Testis (tissue), 3 donors: Measurements from ENCODE around the gene URM1. TPM values are rescaled to one million over a fixed set of nuclear protein-coding genes. Genes with fewer than 3 reads are reported as not detected.

Experiments
- DNase-seq: peaks from one replicate; pipeline ENCODE4 v3.0.0-alpha.2; 2019
- H3K27ac ChIP-seq, 2 donors: fragments of 200-600 bp; sonication (generic); one replicate each; pipeline ENCODE4 v1.5.1; 2019
- H3K27me3 ChIP-seq: fragments of 200-600 bp; sonication (generic); one replicate; pipeline ENCODE4 v1.5.1; 2019
- H3K36me3 ChIP-seq: fragments of 200-600 bp; sonication (generic); one replicate; pipeline ENCODE4 v1.5.1; 2017; ENCODE audit warnings: low read depth; ENCODE audit errors: missing control alignments
- H3K4me1 ChIP-seq: fragments of 200-600 bp; sonication (generic); one replicate; pipeline ENCODE4 v1.5.1; 2019
- H3K4me3 ChIP-seq, 2 donors: fragments of 200-600 bp; sonication (generic); one replicate each; pipeline ENCODE4 v1.5.1; 2017 to 2019
- H3K9me3 ChIP-seq: fragments of 200-600 bp; sonication (generic); one replicate; pipeline ENCODE4 v1.5.1; 2017
- POLR2A ChIP-seq: fragments of 450-650 bp; IDR thresholded peaks from one replicate; pipeline ENCODE4 v1.6.1; 2017; ENCODE audit warnings: antibody characterized with exemption, mild to moderate bottlenecking, moderate library complexity
- WGBS, 2 donors: methylation state at CpG; one replicate each; pipeline ENCODE4 v1.1.5; 2018; 5-methylcytosine and 5-hydroxymethylcytosine counted together
- intact Hi-C: fragments of 100-400 bp; cut with DNase I; formaldehyde crosslinking; loops from one replicate; pipeline ENCODE4 v1.15.1; 2023; ENCODE audit warnings: low total_unique reads
- polyA plus RNA-seq: library from polyadenylated mRNA; stranded (reverse); fragments of 350-450 nt; fragmentation: Illumina TruSeq; extraction: RNeasy Lipid Tissue Mini Kit (QIAGEN cat#74804); gene quantifications from one replicate; pipeline ENCODE4 v1.2.3, GENCODE V29; 2014; ENCODE audit warnings: low read depth, low replicate concordance; ENCODE audit not compliant: insufficient read depth
- total RNA-seq, 2 donors: library from RNA; depleted of rRNA; stranded (reverse); fragments of >200 nt; gene quantifications; one replicate each; pipeline ENCODE4 v1.2.3, GENCODE V29; 2016
- TF ChIP-seq, protein P1 (sequence below), 3 experiments: fragments of 450-650 bp in 2 of 3; fragments of 200-600 bp in 1 of 3; sonication (generic) in 1 of 3; IDR thresholded peaks; one replicate each; pipeline ENCODE4 v1.5.1; 2016 to 2019; ENCODE audit warnings: antibody characterized with exemption in 3 of 3, mild to moderate bottlenecking in 2 of 3, moderate library complexity in 1 of 3

The URM1 gene
- total and polyA plus RNA-seq, 3 donors from 2014 or later: 31.5 to 51.1 (median 36.8) TPM

DNA sequence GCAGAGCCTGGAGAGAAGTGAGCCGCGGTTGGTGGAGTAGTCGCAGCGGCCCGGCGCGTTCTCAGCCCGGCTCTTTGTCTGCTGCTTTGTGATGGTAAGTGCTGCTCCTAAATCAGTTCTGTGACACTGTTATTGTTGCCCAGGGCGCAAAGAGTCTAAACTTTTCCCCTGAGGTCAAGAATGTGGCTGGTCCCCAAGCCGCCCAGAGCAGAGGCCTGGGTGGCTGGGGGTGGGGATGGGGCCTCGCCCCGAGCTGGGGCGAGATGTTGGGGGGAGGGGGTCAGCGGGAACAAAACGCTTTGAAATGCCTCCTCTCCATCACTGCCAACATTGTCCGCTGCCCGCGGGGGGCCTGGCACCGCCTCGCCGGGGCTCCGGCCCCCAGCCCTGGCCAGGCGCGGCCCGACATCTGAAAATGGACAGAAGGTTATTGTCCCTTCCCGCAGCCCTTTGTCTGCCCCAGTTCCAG lies 37.8 kb downstream of the URM1 start:
- 57 to 72% methylated on average over 10 to 26 of the region's 26 CpGs for WGBS, 2 donors

DNA sequence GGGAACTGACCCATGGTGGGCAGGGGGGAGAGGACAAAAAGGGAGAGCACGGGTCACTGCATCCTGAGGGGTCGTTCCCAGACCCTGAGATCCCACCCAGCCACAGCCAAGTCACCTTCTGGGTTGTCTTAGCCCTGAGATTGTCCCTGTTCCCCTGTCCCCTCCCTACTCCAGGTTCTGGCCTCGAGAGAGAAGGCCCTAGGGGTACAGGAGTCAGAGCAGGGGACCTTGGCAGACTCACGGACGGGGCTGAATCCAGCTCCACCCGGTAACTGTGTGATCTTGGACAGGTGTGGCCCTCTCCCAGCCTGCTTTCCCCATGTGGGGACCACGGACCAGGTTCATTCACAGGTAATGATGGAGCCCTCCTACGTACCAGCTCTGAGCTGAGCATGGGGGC lies 38.3 kb downstream of the URM1 start:
- WGBS, 2 donors: 61 to 73% methylated on average over 6 to 8 of the region's 8 CpGs
- Histone ChIP-seq H3K4me3 (no peak overlapping the region), H3K27me3 (no peaks in the 10 kb centered on the region), H3K4me1 (no peaks in the 10 kb centered on the region), H3K36me3 (no peaks in the 10 kb centered on the region), H3K9me3 (no peaks in the 10 kb centered on the region), H3K27ac (no peak overlapping the region)
- TF ChIP-seq POLR2A: no peak
- TF ChIP-seq, protein P1, sequence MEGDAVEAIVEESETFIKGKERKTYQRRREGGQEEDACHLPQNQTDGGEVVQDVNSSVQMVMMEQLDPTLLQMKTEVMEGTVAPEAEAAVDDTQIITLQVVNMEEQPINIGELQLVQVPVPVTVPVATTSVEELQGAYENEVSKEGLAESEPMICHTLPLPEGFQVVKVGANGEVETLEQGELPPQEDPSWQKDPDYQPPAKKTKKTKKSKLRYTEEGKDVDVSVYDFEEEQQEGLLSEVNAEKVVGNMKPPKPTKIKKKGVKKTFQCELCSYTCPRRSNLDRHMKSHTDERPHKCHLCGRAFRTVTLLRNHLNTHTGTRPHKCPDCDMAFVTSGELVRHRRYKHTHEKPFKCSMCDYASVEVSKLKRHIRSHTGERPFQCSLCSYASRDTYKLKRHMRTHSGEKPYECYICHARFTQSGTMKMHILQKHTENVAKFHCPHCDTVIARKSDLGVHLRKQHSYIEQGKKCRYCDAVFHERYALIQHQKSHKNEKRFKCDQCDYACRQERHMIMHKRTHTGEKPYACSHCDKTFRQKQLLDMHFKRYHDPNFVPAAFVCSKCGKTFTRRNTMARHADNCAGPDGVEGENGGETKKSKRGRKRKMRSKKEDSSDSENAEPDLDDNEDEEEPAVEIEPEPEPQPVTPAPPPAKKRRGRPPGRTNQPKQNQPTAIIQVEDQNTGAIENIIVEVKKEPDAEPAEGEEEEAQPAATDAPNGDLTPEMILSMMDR (IDR thresholded peaks at IDR 0.05): no peak
- intact Hi-C loops: no loop called here
- DNase-seq: no peak

More for the DNA sequence above, 37.8 kb downstream of the URM1 start:
- H3K4me1 ChIP-seq: no peaks in the 10 kb centered on the region
- H3K4me3 ChIP-seq: no peak overlapping the region
- H3K27me3 ChIP-seq: no peaks in the 10 kb centered on the region
- no peak for DNase-seq
- H3K36me3 ChIP-seq: no peaks in the 10 kb centered on the region
- TF ChIP-seq, protein P1 (IDR thresholded peaks at IDR 0.05): no peak
- no peak for TF ChIP-seq POLR2A
- H3K9me3 ChIP-seq: no peaks in the 10 kb centered on the region
- intact Hi-C loops: no loop called here
- no peak overlapping the region for H3K27ac ChIP-seq

DNA sequence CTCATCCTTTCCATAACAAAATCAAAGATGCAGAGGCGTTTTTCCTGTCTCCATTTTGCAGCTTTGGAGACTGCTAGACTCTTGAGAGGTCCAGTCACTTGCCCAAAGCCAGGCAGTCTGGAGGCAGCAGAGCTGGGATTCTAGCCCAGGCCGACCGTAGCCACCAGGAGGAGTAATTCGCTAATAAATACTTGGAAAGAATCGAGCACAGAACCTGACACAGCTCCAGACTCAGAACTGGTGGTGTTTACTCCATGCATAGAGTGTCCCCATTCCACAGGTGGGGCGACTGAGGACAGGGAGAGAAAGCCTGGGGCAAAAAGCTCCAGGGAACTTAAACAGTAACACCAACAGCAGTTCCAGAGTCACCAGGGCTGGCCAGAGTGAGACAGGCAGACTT lies 38.8 kb downstream of the URM1 start:
- Histone ChIP-seq H3K4me1 (no peaks in the 10 kb centered on the region), H3K4me3 (no peak overlapping the region), H3K36me3 (no peaks in the 10 kb centered on the region), H3K9me3 (no peaks in the 10 kb centered on the region), H3K27ac (no peak overlapping the region), H3K27me3 (no peaks in the 10 kb centered on the region)
- DNase-seq: no peak
- intact Hi-C loops: no loop called here
- WGBS, 2 donors: 39 to 51% methylated on average over 6 of the region's 6 CpGs
- TF ChIP-seq POLR2A: no peak
- TF ChIP-seq, protein P1 (IDR thresholded peaks at IDR 0.05): no peak

DNA sequence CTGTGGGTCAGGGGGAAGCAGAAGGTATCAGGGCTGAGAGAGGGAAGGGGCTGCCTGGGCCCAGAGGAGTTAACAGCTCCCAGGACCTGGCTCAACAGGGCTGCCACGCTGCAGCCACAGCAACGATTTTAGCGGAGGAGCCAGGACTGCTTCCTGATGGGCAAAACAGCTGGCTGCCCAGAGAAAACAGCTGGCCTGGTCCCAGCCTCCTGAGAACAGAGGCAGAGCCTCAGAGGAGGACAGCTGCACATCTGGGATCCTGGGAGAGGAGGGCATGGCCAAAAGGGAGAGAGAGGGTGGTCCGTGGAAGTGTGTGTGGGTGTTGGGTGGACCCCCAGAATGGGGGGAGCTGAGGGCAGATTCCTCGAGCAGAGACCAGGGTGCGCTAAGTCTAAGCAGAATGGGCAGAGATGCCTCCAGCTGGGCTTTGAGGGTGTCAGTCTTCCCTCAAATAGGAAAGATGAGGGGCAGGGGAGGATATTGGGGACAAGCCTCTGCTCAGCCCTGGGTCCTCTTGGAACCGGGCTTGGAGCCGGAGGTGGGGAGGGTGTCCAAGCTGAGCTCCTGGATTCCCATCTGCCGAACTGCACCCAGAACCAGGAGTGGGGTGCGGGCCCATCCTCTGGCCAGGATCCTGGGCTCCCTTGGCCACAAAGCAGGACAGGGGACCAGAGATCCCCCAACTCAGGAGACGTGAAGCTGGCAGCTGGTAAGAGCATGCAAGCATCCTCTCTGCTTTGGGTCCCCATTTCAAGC lies 40.4 kb downstream of the URM1 start:
- Histone ChIP-seq H3K36me3 (no peaks in the 10 kb centered on the region), H3K27me3 (no peaks in the 10 kb centered on the region), H3K9me3 (no peaks in the 10 kb centered on the region), H3K27ac (no peak overlapping the region), H3K4me3 (no peak overlapping the region), H3K4me1 (no peaks in the 10 kb centered on the region)
- intact Hi-C loops: no loop called here
- no peak for DNase-seq
- WGBS, 2 donors: 61 to 65% methylated on average over 11 of the region's 11 CpGs
- TF ChIP-seq, protein P1 (IDR thresholded peaks at IDR 0.05): no peak
- TF ChIP-seq POLR2A: no peak
